HepG2 (cell line): ENCODE results near the gene AFF2. TPM values are rescaled to one million over a fixed set of nuclear protein-coding genes. Genes with fewer than 3 reads are reported as not detected.

Experiments used
- ATAC-seq: fragments of 200-7000 bp; cut with Tn5 transposase; 3 replicates; pipeline ENCODE4 v1.9.1; 2020; ENCODE audit warnings: mild to moderate bottlenecking, moderate library complexity
- BruUV-seq: library from RNA; stranded (reverse); fragments of 400-500 nt; replicated peaks from 2 replicates; lab custom pipeline; 2021; lab: Mats Ljungman, UMichigan
- CTCF ChIA-PET: fragments of 300-600 bp; formaldehyde crosslinking; extraction: SDS; loops from one replicate; lab custom pipeline; 2021; ENCODE audit warnings: low total read pairs, inconsistent platforms, low intra/inter-chr PET ratio; lab: Yijun Ruan, JAX
- POLR2A ChIA-PET: fragments of 350-600 bp; sonication (Branson Sonifier 250); formaldehyde crosslinking; loops from one replicate; lab custom pipeline; 2020; ENCODE audit warnings: antibody characterized with exemption, inconsistent platforms; lab: Yijun Ruan, JAX
- DNase-seq: peaks from one replicate; pipeline ENCODE4 v3.0.0-alpha.2; 2015; ENCODE audit warnings: low spot score
- FAIRE-seq: peaks from 3 replicates; lab custom pipeline; 2011; peaks lifted over from hg19 to GRCh38; lab: Jason Lieb, UNC
- H2AFZ ChIP-seq: one replicate; pipeline ENCODE4 v1.6.1; 2011; ENCODE audit warnings: low read length, inconsistent platforms
- H3K27ac ChIP-seq: fragments of 300-600 bp; 3 replicates; pipeline ENCODE4 v1.8.0; 2011; ENCODE audit warnings: mixed run types, mild to moderate bottlenecking, mixed read lengths, low read length, inconsistent platforms; ENCODE audit not compliant: insufficient read depth; ENCODE audit errors: extremely low read length
- H3K27me3 ChIP-seq, 2 experiments: fragments of 200-600 bp in 1 of 2; 2 replicates in 1 of 2; 3 replicates in 1 of 2; pipeline versions ENCODE4 v1.6.0 to v1.8.0; 2011; ENCODE audit warnings: low read length in 2 of 2, mild to moderate bottlenecking in 2 of 2, moderate library complexity in 2 of 2, inconsistent platforms in 1 of 2; ENCODE audit not compliant: insufficient read depth in 2 of 2, control insufficient read depth in 1 of 2
- H3K36me3 ChIP-seq, 2 experiments: fragments of 200-600 bp in 1 of 2; replicated peaks in 1 of 2; 2 replicates in 1 of 2; 3 replicates in 1 of 2; pipeline versions ENCODE4 v1.5.1 to v1.8.0; 2011; ENCODE audit warnings: low read length in 2 of 2, inconsistent platforms in 1 of 2; ENCODE audit not compliant: insufficient read depth in 2 of 2, control insufficient read depth in 1 of 2
- H3K4me1 ChIP-seq: 2 replicates; pipeline ENCODE4 v1.5.1; 2012; ENCODE audit warnings: low read length, inconsistent platforms; ENCODE audit not compliant: insufficient read depth
- H3K4me2 ChIP-seq: 2 replicates; pipeline ENCODE4 v1.6.0; 2011; ENCODE audit warnings: low read depth, low read length, inconsistent platforms
- H3K4me3 ChIP-seq, 3 experiments: fragments of 200-600 bp in 1 of 3; sonication (generic), shearing (Covaris generic) in 1 of 3; replicated peaks in 1 of 3; 2 replicates each; pipeline ENCODE4 v1.5.1; 2011 to 2016; ENCODE audit warnings: low read length in 3 of 3, inconsistent platforms in 2 of 3, low read depth in 2 of 3, mild to moderate bottlenecking in 2 of 3, control low read depth in 1 of 3, mixed read lengths in 1 of 3; ENCODE audit not compliant: insufficient read depth in 1 of 3
- H3K79me2 ChIP-seq: one replicate; pipeline ENCODE4 v1.6.1; 2011; ENCODE audit warnings: low read length, inconsistent platforms; ENCODE audit not compliant: insufficient read depth
- H3K9ac ChIP-seq: 2 replicates; pipeline ENCODE4 v1.6.0; 2011; ENCODE audit warnings: mild to moderate bottlenecking, low read depth, low read length, inconsistent platforms; ENCODE audit not compliant: insufficient read depth
- H3K9me3 ChIP-seq: 2 replicates; pipeline ENCODE4 v1.5.1; 2012; ENCODE audit warnings: mild to moderate bottlenecking, low read length
- H4K20me1 ChIP-seq: 2 replicates; pipeline ENCODE4 v1.6.0; 2011; ENCODE audit warnings: inconsistent platforms, mild to moderate bottlenecking, low read length, moderate library complexity; ENCODE audit not compliant: insufficient read depth
- JUNB ChIP-seq: sonication (generic); formaldehyde crosslinking; IDR thresholded peaks from 2 replicates; pipeline ENCODE4 v1.8.0; 2022; ENCODE audit warnings: missing genetic modification reagents, mild to moderate bottlenecking, borderline replicate concordance
- MZF1 ChIP-seq: sonication (generic); formaldehyde crosslinking; IDR thresholded peaks from 2 replicates; pipeline ENCODE4 v1.8.1; 2023; ENCODE audit warnings: mild to moderate bottlenecking, missing genetic modification reagents, borderline replicate concordance
- PBX3 ChIP-seq: sonication (generic); formaldehyde crosslinking; IDR thresholded peaks from 2 replicates; pipeline ENCODE4 v1.8.1; 2023; ENCODE audit warnings: missing genetic modification reagents, inconsistent platforms, borderline replicate concordance
- RXRB ChIP-seq: IDR thresholded peaks from 2 replicates; pipeline ENCODE4 v1.6.1; 2016; ENCODE audit warnings: borderline replicate concordance, missing genetic modification reagents, missing compliant biosample characterization
- ZFP62 ChIP-seq: sonication (generic); formaldehyde crosslinking; IDR thresholded peaks from 2 replicates; pipeline ENCODE4 v1.4.0; 2020; ENCODE audit warnings: missing genetic modification reagents
- ZNF784 ChIP-seq: sonication (generic); formaldehyde crosslinking; IDR thresholded peaks from 2 replicates; pipeline ENCODE4 v1.5.1; 2020; ENCODE audit warnings: missing genetic modification reagents, mild to moderate bottlenecking, borderline replicate concordance
- WGBS: methylation state at CpG from one replicate; pipeline ENCODE4 v1.1.6; 2017; ENCODE audit warnings: low lambda C conversion rate; 5-methylcytosine and 5-hydroxymethylcytosine counted together
- in situ Hi-C: cut with HindIII; loops from 2 replicates; pipeline ENCODE4 v1.10.0; 2017; ENCODE audit warnings: low pct_unique_long_range_greater_than_20kb; ENCODE audit not compliant: extremely low pct_ligation_motif_present
- intact Hi-C: fragments of 100-400 bp; cut with micrococcal nuclease; formaldehyde crosslinking; loops from one replicate; pipeline ENCODE4 v1.10.0; 2022; ENCODE audit not compliant: unreplicated experiment
- polyA plus RNA-seq, 8 experiments: library from polyadenylated mRNA; depleted of rRNA in 3 of 8; stranded (reverse) in 7 of 8; unstranded in 1 of 8; fragments of >200 nt; fragmentation: Illumina TruSeq in 4 of 8; extraction: Trizol in 4 of 8; gene quantifications; 2 replicates each; pipeline versions ENCODE4 v1.2.1 to v1.2.3, GENCODE V29; 2011 to 2016; ENCODE audit warnings: low read depth in 4 of 8, missing spikeins in 1 of 8, mixed read lengths in 1 of 8; ENCODE audit not compliant: insufficient read depth in 1 of 8
- total RNA-seq, 5 experiments: library from RNA; depleted of rRNA; stranded (reverse); fragments of >200 nt; fragmentation: Illumina TruSeq; extraction: Trizol; gene quantifications; 2 replicates each; pipeline ENCODE4 v1.2.3, GENCODE V29; 2016; ENCODE audit warnings: low read depth in 1 of 5
- TF ChIP-seq, protein P1 (sequence below): sonication (generic); formaldehyde crosslinking; IDR thresholded peaks from 2 replicates; pipeline ENCODE4 v1.4.0; 2020; ENCODE audit warnings: missing genetic modification reagents

The AFF2 gene
- total and polyA plus RNA-seq, 2 of the 13 experiments (the other 11 are each of a cell fraction or from before 2014, with no cell fraction given): not detected

- TF ChIP-seq, protein P1, sequence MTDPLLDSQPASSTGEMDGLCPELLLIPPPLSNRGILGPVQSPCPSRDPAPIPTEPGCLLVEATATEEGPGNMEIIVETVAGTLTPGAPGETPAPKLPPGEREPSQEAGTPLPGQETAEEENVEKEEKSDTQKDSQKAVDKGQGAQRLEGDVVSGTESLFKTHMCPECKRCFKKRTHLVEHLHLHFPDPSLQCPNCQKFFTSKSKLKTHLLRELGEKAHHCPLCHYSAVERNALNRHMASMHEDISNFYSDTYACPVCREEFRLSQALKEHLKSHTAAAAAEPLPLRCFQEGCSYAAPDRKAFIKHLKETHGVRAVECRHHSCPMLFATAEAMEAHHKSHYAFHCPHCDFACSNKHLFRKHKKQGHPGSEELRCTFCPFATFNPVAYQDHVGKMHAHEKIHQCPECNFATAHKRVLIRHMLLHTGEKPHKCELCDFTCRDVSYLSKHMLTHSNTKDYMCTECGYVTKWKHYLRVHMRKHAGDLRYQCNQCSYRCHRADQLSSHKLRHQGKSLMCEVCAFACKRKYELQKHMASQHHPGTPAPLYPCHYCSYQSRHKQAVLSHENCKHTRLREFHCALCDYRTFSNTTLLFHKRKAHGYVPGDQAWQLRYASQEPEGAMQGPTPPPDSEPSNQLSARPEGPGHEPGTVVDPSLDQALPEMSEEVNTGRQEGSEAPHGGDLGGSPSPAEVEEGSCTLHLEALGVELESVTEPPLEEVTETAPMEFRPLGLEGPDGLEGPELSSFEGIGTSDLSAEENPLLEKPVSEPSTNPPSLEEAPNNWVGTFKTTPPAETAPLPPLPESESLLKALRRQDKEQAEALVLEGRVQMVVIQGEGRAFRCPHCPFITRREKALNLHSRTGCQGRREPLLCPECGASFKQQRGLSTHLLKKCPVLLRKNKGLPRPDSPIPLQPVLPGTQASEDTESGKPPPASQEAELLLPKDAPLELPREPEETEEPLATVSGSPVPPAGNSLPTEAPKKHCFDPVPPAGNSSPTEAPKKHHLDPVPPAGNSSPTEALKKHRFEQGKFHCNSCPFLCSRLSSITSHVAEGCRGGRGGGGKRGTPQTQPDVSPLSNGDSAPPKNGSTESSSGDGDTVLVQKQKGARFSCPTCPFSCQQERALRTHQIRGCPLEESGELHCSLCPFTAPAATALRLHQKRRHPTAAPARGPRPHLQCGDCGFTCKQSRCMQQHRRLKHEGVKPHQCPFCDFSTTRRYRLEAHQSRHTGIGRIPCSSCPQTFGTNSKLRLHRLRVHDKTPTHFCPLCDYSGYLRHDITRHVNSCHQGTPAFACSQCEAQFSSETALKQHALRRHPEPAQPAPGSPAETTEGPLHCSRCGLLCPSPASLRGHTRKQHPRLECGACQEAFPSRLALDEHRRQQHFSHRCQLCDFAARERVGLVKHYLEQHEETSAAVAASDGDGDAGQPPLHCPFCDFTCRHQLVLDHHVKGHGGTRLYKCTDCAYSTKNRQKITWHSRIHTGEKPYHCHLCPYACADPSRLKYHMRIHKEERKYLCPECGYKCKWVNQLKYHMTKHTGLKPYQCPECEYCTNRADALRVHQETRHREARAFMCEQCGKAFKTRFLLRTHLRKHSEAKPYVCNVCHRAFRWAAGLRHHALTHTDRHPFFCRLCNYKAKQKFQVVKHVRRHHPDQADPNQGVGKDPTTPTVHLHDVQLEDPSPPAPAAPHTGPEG: no peak
- no peak for TF ChIP-seq MZF1
- TF ChIP-seq RXRB (CRISPR knock-in tag): no peak
Measured at GRCh38 chrX:148538582-148538981, 38.2 kb downstream of the AFF2 start (continued).

DNA sequence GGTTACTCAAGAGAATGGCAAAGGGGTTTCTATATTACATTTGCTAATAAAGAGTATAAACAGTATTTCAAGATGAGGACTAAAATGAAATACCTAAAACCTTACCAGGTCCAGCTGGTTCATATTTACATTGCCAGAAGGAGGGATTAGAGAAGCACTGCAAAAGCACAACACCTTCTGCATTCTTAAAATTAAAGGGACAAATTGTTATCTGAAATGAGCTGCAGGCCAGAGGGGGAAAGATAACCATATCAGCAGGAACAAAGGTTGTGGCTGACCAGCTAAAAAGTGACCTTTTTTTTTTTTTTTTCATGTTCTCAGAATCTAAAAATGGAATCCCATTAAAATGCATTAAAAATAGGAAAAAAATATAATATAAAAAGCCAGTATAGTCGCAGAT is 39.7 kb downstream of the AFF2 start:
- Histone ChIP-seq H3K9me3 (no peaks in the 10 kb centered on the region), H3K27ac (no peak overlapping the region), H3K4me2 (no peak overlapping the region), H3K9ac (no peak overlapping the region), H4K20me1 (no peaks in the 10 kb centered on the region), H3K27me3 (no peaks in the 10 kb centered on the region), H3K79me2 (no peaks in the 10 kb centered on the region), H2AFZ (no peak overlapping the region), H3K4me3 (no peak overlapping the region), H3K36me3 (no peaks in the 10 kb centered on the region), H3K4me1 (no peaks in the 10 kb centered on the region)
- 0% methylated on average over 1 of the region's 1 CpG for WGBS
- ChIA-PET POLR2A (no interaction called here), CTCF (no interaction called here)
- DNase-seq (no peak), ATAC-seq (no peak), FAIRE-seq (no peak)
- no TSS peak for BruUV-seq
- intact Hi-C loops (no loop called here), in situ Hi-C loops (no loop called here)
- TF ChIP-seq ZNF784 (no peak), PBX3 (no peak), ZFP62 (CRISPR knock-in tag) (no peak), JUNB (no peak)
